Measurements from ENCODE around the gene ST3GAL4. TPM values are rescaled to one million over a fixed set of nuclear protein-coding genes. Genes with fewer than 3 reads are reported as not detected.
A peak's percentile ranks its signal among the peaks of the same experiment; 100 is the strongest.

ST3GAL4 gene
- total and polyA plus RNA-seq, 8 donors, result 9.9 to 31.0 (median 15.7) TPM; not detected in 1

DNA sequence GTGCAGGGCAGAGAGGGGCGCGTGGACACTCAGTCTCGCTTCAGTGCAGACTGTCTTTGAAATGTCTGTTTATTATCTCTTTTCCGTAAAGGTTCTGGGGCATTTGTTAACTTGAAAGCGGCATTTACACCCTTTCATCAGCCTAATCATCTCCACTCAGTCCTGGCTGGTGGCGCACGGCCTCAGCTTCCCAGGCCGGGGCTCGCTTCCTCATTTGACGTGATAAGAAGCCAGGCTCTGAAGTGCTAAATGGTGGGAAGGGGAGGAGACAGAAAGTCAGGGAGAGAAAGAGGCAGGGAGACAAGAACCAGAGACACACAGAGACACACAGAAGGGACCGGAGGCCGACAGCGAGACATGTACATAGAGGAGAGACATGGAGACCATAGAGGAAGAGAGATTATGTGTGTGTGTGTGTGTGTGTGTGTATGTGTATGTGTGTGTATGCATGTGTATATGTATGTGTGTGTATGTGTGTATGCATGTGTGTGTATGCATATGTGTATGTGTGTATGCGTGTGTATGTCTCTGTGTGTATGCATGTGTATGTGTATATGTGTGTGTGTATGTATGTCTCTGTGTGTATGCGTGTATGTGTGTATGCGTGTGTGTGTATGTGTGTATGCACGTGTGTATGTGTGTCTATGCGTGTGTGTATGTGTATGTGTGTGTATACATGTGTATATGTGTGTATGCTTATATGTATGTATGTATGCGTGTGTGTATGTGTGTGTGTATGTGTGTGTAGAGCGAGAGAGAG is 101.5 kb downstream of the ST3GAL4 start:
- intact Hi-C loops (cut with DNase I; ENCODE audit: low total_unique reads), result no loop called here
- Histone ChIP-seq H3K4me1 (peaks cover 0 to 8% (median 5%) of the 10 kb centered on the region in 4 donors), H3K27me3 (peaks cover 0 to 78% (median 0%) of the 10 kb centered on the region in 3 donors), H3K27ac (no peak overlapping the region), H3K9me3 (no peaks in the 10 kb centered on the region), H3K36me3 (no peaks in the 10 kb centered on the region), H3K4me3 (no peak overlapping the region)
- DNase-seq, result no peak
- 74 to 81% (median 78%) methylated on average over 20 of the region's 20 CpGs for WGBS, 5 donors
- TF ChIP-seq, protein P1, sequence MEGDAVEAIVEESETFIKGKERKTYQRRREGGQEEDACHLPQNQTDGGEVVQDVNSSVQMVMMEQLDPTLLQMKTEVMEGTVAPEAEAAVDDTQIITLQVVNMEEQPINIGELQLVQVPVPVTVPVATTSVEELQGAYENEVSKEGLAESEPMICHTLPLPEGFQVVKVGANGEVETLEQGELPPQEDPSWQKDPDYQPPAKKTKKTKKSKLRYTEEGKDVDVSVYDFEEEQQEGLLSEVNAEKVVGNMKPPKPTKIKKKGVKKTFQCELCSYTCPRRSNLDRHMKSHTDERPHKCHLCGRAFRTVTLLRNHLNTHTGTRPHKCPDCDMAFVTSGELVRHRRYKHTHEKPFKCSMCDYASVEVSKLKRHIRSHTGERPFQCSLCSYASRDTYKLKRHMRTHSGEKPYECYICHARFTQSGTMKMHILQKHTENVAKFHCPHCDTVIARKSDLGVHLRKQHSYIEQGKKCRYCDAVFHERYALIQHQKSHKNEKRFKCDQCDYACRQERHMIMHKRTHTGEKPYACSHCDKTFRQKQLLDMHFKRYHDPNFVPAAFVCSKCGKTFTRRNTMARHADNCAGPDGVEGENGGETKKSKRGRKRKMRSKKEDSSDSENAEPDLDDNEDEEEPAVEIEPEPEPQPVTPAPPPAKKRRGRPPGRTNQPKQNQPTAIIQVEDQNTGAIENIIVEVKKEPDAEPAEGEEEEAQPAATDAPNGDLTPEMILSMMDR (IDR thresholded peaks at IDR 0.05), result no peak
- no peak for TF ChIP-seq EP300 (IDR thresholded peaks at IDR 0.05)
- no peak for TF ChIP-seq POLR2AphosphoS5 (IDR thresholded peaks at IDR 0.05)
- TF ChIP-seq POLR2A (IDR thresholded peaks at IDR 0.05), result no peak

DNA sequence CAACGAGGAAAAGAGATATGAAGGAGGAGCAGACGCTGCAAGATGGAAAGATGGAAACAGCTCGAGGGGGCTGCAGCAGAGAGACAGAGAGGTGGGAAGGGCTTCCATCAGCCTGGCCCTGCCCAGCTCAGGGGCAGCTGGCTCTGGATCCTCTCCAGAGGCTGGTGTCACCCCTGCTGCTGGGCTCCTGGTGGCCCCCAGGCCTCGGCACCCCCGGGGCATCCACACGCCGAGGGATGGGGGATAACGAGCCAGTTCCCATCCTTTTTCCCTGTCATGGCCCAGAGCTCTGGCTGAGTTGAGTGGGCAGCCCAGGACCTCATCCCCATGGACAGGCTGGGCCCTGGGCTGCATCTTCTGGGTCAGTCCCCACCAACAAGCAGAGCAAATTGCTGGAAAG is 102.3 kb downstream of the ST3GAL4 start:
- 74 to 82% (median 81%) methylated on average over 3 to 8 of the region's 8 CpGs for WGBS, 5 donors
- Histone ChIP-seq H3K9me3 (no peaks in the 10 kb centered on the region), H3K27ac (no peak overlapping the region), H3K4me1 (peaks cover 0 to 6% (median under 1%) of the 10 kb centered on the region in 4 donors), H3K4me3 (no peak overlapping the region), H3K27me3 (peaks cover 0 to 73% (median 0%) of the 10 kb centered on the region in 3 donors), H3K36me3 (no peaks in the 10 kb centered on the region)
- intact Hi-C loops (cut with DNase I; ENCODE audit: low total_unique reads), result no loop called here
- no peak for TF ChIP-seq POLR2A (IDR thresholded peaks at IDR 0.05)
- TF ChIP-seq EP300 (IDR thresholded peaks at IDR 0.05), result no peak
- no peak for TF ChIP-seq POLR2AphosphoS5 (IDR thresholded peaks at IDR 0.05)
- TF ChIP-seq, protein P1 (IDR thresholded peaks at IDR 0.05), result no peak
- DNase-seq, result no peak

DNA sequence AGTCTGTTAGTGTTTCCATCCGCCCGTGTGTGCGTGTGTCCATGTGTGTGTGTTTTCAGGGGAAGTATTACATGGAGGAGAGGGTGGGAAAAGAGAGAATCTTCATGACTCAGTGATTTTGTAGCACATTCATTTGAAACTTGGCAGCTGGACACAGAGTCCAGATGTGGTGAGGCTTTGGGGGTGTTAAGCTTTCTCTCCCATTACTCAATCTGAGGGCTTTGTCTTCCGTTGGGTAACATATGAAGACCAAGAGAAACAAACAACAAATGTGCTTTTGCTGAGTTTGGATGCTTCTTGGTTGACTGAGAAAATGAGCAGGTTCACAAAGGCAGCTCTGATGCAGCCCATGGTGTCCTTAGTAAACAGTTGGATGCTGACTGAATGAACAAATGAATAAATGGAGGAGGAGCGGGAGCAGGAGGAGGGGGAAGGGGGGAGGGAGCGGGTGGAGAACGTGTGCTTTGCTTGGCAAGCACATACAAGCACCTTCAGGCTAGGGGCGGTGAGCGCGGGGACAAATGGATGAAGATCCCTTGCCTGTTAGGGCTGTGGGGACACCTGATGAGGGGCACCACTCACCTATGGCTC is 104.3 kb downstream of the ST3GAL4 start:
- intact Hi-C loops (cut with DNase I; ENCODE audit: low total_unique reads), result no loop called here
- Histone ChIP-seq H3K27me3 (peaks cover 0 to 67% (median 0%) of the 10 kb centered on the region in 3 donors), H3K4me1 (peaks cover 0 to 6% (median 2%) of the 10 kb centered on the region in 4 donors), H3K36me3 (no peaks in the 10 kb centered on the region), H3K9me3 (peaks cover 0 to 3% (median 0%) of the 10 kb centered on the region in 4 donors), H3K4me3 (no peak overlapping the region), H3K27ac (no peak overlapping the region)
- TF ChIP-seq POLR2A (IDR thresholded peaks at IDR 0.05), result no peak
- peak in 1 of 3 donors; percentile 7 for TF ChIP-seq POLR2AphosphoS5 (IDR thresholded peaks at IDR 0.05)
- 47 to 62% (median 59%) methylated on average over 10 of the region's 10 CpGs for WGBS, 5 donors
- DNase-seq, result peak in 1 of 2 donors; percentile 80

DNA sequence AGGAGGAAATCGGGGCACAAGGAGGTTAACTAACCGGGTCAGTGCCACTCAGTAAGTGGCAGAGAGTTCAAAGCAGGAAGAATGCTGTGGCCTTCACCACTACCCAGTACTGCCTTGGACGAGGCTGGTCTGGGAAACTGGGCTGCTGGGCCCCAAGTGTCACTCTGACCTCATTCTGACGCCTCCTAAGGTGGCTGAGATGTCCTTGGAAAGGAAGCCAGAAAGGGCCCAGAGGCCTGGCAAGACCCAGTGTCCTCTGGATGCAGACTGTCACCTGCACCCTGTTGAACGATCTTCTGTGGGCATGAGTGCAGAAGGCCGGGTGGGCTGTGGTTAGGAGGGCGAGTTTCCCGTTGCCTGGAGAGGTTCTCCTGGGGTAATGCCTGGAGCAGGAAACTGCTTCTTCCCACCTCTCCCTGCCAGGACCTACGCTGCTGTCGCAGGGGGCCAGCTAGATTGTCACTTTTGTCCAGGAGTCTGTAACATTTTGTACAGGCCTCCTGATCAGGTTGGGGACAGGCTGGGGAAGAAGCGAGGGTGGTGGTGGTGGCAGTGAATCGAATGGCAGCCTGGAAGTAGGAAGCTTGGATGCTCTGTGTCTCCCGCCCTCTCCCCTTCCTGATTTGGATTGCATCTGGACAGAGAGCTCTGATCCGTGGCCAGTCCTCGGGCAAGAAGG is 105.1 kb downstream of the ST3GAL4 start:
- intact Hi-C loops (cut with DNase I; ENCODE audit: low total_unique reads), result no loop called here
- TF ChIP-seq, protein P1 (IDR thresholded peaks at IDR 0.05), result no peak
- no peak for TF ChIP-seq POLR2A (IDR thresholded peaks at IDR 0.05)
- TF ChIP-seq POLR2AphosphoS5 (IDR thresholded peaks at IDR 0.05), result no peak
- TF ChIP-seq EP300 (IDR thresholded peaks at IDR 0.05), result no peak
- WGBS, 5 donors, result 73 to 85% (median 79%) methylated on average over 14 to 15 of the region's 15 CpGs
- Histone ChIP-seq H3K9me3 (peaks cover 0 to 4% (median 0%) of the 10 kb centered on the region in 4 donors), H3K4me1 (peaks cover 0 to 12% (median 6%) of the 10 kb centered on the region in 4 donors), H3K27me3 (peaks cover 0 to 69% (median 1%) of the 10 kb centered on the region in 3 donors), H3K4me3 (no peak overlapping the region), H3K36me3 (no peaks in the 10 kb centered on the region), H3K27ac (no peak overlapping the region)
- no peak for DNase-seq
